HFF-Myc (cell line): ENCODE measurements around the gene ZRSR2.

Experiments
- DNase-seq: peaks from one replicate; pipeline ENCODE4 v3.0.0-alpha.2; 2011; ENCODE audit warnings: low read depth; ENCODE audit errors: extremely low read depth
- H3K4me3 ChIP-seq: replicated peaks from 2 replicates; pipeline ENCODE4 v1.5.1; 2011; ENCODE audit warnings: low read depth, mild to moderate bottlenecking, control low read depth, low read length
- TF ChIP-seq, protein P1 (sequence below): IDR thresholded peaks from 2 replicates; pipeline ENCODE4 v1.5.1; 2012; ENCODE audit warnings: mild to moderate bottlenecking, low read depth, low read length, control low read depth; ENCODE audit errors: missing control alignments

ZRSR2 gene

DNA sequence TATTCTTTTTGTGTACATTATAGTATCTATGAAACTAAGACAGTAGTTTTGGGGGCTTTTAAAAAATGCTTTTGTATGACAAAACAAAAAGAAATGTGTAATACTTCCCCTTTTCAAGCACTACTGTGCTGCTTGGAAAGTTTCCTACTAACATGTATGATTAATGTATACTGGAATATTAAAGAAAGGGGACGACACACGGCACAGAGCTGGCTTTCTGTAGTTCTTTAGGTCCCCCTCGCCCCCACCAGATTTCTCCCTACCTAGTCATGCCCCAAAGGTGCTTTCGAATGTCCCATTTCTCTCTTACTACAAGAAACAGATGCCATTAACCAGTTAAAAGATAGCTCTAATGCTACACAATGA is 65.9 kb downstream of the ZRSR2 start:
- TF ChIP-seq, protein P1, sequence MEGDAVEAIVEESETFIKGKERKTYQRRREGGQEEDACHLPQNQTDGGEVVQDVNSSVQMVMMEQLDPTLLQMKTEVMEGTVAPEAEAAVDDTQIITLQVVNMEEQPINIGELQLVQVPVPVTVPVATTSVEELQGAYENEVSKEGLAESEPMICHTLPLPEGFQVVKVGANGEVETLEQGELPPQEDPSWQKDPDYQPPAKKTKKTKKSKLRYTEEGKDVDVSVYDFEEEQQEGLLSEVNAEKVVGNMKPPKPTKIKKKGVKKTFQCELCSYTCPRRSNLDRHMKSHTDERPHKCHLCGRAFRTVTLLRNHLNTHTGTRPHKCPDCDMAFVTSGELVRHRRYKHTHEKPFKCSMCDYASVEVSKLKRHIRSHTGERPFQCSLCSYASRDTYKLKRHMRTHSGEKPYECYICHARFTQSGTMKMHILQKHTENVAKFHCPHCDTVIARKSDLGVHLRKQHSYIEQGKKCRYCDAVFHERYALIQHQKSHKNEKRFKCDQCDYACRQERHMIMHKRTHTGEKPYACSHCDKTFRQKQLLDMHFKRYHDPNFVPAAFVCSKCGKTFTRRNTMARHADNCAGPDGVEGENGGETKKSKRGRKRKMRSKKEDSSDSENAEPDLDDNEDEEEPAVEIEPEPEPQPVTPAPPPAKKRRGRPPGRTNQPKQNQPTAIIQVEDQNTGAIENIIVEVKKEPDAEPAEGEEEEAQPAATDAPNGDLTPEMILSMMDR, result no peak
- DNase-seq, result no peak
- H3K4me3 ChIP-seq, result no peak overlapping the region

DNA sequence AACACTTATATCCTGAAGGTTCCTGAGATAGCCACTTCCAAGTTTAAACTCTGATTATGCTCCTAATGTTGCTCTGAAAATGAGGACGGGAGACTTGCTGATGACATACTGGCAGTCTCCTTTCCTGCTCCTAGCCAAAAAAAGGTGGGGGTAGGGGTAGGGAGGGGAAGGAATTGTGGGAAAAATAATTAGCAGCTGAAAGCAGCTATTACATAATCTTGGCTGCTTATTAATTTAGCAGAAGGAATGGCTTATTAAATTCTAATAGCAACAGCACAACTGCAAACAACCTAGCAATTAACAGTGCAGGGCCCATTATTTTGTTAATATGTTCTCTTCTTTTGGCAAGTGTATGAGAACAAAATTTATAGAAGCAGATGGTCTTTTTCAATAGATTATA is 66.4 kb downstream of the ZRSR2 start:
- no peak for DNase-seq
- H3K4me3 ChIP-seq, result no peak overlapping the region
- TF ChIP-seq, protein P1, result no peak

DNA sequence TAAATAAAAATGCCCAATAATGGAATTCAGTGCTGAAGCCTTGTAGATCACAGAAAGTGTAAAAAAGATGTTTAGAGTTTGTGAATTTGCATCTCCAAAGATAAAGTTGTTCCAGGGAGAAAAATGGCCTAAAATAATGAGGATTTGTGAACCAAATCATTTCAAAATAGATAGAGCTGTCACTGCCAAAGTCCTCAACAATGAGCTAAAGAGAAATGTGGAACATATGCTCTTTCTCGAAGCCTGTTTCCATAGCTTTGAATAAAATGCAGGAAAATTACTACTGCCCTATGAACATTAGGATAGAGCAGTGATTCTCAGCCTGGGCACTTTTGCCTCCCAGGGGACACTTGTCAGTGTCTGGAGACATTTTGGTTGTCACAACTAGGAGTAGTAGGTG is 67.8 kb downstream of the ZRSR2 start:
- TF ChIP-seq, protein P1, result no peak
- no peak for DNase-seq
- H3K4me3 ChIP-seq, result no peak overlapping the region

DNA sequence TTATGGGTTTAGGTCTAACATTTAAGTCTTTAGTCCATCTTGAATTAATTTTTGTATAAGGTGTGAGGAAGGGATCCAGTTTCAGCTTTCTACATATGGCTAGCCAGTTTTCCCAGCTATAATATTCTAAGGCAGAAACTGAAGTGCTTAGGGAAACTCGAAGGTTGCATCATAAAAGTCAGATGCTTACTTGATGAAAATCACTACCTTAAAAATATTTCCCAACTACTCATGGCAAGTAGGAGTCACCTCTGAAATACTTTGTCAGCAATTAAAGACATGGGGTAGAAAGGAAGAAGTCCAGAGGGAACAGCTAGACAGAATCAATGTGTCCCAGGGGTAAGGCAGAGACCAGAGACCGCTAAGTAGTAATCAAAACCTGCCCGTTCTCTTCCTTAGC is 70.6 kb downstream of the ZRSR2 start:
- TF ChIP-seq, protein P1, result no peak
- no peak for DNase-seq
- H3K4me3 ChIP-seq, result no peak overlapping the region

DNA sequence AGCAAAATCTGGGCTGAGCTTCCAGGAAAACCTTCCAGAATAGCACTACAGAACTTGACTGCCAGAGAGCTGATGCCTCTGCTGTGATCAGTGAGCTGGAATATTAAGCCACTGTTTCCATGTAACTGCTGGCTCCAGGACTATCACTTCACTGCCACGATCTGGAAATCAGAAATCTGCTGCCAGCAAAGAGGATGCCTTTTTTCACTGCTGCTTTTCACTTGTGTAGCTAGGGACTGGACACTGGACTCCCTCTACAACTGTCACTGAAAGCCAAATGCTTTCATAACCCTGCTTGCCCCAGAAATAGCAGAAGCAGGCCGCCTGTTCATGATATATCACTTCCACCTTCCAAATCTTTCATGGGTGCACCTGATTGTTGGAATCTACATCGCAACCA is 73.7 kb downstream of the ZRSR2 start:
- no peak for DNase-seq

DNA sequence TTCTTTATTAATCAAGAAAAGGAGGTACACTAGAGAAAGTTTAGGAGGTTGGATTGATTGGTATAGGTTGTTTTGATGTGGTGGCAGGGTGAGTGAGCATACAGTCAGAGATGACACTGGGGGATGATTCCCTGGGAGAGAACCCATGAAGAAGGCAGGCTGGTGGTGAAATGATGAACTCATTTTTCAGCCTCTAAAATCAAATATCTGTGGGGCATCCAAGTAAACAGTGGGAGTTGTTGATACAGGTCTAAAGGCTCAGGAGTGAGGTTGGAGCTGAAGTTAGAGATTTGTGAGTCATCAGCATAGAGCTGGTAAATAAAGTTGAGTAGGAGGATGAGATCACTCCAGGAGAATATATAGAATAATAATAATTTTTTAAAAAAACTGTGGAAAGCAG is 74.3 kb downstream of the ZRSR2 start:
- TF ChIP-seq, protein P1, result no peak
- no peak overlapping the region for H3K4me3 ChIP-seq
- DNase-seq, result no peak

More for the DNA sequence above, 73.7 kb downstream of the ZRSR2 start:
- TF ChIP-seq, protein P1, result no peak
- no peak overlapping the region for H3K4me3 ChIP-seq

DNA sequence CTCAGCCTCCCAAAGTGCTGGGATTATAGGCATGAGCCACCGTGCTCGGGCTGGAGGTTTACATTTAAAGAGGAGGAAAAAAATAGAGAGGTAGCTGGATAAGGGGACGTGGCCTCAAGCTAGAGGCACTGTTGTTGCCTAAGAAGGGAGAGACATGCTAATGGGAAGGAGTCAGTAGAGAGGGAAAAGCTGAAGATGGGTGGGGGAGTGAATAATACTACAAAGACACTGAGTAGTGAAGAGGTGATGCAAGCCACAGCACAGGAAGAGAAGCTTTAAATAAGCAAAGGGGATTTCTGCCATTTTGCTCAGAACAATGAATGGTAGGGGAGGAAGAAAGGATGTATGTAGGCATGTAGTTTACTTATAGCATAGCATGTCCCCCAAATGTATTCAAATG is 75.9 kb downstream of the ZRSR2 start:
- no peak for DNase-seq
- H3K4me3 ChIP-seq, result no peak overlapping the region
- TF ChIP-seq, protein P1, result no peak
